OCI-LY7 (cell line): ENCODE results near the gene CHST9.

Source experiments
- CTCF ChIP-seq: fragments of 200-600 bp; sonication (generic); conservative IDR thresholded peaks from 2 replicates; pipeline ENCODE4 v1.5.1; 2014; ENCODE audit warnings: mild to moderate bottlenecking, antibody characterized with exemption, low read length, moderate library complexity, mixed read lengths
- EZH2phosphoT487 ChIP-seq: fragments of 200-600 bp; sonication (generic); IDR thresholded peaks from 2 replicates; pipeline ENCODE4 v1.6.1; 2018; ENCODE audit warnings: low read depth, borderline replicate concordance, mild to moderate bottlenecking, mixed run types, antibody characterized with exemption, low read length, moderate library complexity, mixed read lengths

- no peak for TF ChIP-seq CTCF
- no peak for TF ChIP-seq EZH2phosphoT487
These were observed 144.3 kb downstream of the CHST9 start for GRCh38 chr18:27040796-27041195.
